HG03575 (cell line): ENCODE measurements around the gene ZNF578.
"Not testable (repeated sequence)": the region's sequence is repeated elsewhere in the genome, so short reads cannot be mapped to it uniquely, and the experiment has no call there.

Source experiments
- ATAC-seq: cut with Tn5 transposase; IDR thresholded peaks from one replicate; pipeline ENCODE4 v1.9.1; 2021; ENCODE audit not compliant: unreplicated experiment, insufficient number of reproducible peaks, low FRiP score; ENCODE audit errors: extremely low read depth

ZNF578 gene

DNA sequence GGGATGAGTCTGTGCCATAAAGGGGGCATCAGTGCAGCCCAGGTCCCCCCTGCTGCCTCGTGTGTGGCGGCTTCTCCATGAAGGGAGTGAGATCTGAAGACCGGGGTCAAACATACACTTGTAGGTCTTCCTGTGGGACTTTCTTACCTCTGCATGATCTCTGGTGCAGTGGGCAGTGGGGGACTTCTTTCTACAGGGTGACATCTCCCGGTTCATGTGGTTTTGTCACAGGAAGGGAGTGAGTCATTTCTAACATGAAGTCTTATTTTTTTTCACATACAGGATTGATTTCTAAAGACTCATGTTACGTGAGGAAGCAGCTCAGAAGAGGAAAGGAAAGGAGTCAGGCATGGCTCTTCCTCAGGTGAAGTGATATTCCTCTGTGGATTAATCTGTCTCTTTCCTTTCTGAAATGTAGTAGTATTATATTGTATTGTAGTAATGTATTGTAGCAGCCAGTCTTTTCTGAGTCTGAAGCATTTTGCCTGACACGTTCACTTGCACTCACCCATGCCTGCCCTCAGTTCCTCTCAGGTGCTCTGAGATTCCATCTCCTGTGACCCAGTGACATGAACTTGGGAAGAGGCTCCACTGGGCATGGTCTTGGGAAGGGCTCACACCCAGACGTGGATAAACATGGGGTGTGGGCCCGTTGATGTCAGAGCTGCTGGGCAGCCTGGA is 89.8 kb downstream of the ZNF578 start:
- ATAC-seq: no peak

DNA sequence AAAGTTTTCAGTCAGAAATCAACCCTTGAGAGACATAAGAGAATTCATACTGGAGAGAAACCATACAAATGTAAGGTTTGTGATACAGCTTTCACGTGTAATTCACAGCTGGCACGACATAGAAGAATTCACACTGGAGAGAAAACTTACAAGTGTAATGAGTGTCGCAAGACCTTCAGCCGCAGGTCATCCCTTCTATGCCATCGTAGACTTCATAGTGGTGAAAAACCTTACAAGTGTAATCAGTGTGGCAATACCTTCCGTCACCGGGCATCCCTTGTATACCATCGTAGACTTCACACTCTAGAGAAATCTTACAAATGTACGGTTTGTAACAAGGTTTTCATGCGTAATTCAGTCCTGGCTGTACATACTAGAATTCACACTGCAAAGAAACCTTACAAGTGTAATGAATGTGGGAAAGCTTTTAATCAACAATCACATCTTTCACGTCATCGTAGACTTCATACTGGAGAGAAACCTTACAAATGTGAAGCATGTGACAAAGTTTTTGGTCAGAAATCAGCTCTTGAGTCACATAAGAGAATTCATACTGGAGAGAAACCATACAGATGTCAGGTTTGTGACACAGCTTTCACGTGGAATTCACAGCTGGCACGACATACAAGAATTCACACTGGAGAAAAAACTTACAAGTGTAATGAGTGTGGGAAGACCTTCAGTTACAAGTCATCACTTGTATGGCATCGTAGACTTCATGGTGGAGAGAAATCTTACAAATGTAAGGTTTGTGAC is 101.0 kb downstream of the ZNF578 start:
- no peak for ATAC-seq

GRCh38 chr19:52557231-52557995 is 104.1 kb downstream of the ZNF578 start:
- no peak for ATAC-seq

DNA sequence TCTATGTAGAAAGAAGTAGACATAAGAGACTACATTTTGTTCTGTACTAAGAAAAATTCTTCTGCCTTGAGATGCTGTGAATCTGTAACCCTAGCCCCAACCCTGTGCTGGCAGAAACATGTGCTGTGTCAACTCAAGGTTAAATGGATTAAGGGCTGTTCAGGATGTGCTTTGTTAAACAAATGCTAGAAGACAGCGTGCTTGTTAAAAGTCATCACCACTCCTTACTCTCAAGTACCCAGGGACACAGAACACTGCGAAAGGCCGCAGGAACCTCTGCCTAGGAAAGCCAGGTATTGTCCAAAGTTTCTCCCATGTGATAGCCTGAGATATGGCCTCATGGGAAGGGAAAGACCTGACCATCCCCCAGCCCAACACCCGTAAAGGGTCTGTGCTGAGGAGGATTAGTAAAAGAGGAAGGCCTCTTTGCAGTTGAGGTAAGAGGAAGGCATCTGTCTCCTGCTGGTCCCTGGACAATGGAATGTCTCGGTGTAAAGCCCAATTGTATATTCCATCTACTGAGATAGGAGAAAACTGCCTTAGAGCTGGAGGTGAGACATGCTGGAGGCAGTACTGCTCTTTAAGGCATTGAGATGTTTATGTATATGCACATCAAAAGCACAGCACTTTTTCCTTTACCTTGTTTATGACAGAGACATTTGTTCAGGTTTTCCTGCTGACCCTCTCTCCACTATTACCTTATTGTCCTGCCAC is 105.5 kb downstream of the ZNF578 start:
- ATAC-seq: not testable (repeated sequence)

- ATAC-seq: not testable (repeated sequence)
Measured at GRCh38 chr19:52561611-52562010, 108.3 kb downstream of the ZNF578 start.
